Liver (tissue), 3 donors: ENCODE measurements around the gene UBE2D1.

Source experiments
- EGR1 ChIP-seq, 2 donors: IDR thresholded peaks; 2 replicates each; pipeline ENCODE4 v1.6.1; 2016 to 2018; ENCODE audit warnings: antibody characterized with exemption in 2 of 2, low read depth in 2 of 2
- GABPA ChIP-seq, 2 donors: IDR thresholded peaks in 1 of 2; conservative IDR thresholded peaks in 1 of 2; 2 replicates each; pipeline ENCODE4 v1.6.1; 2016; ENCODE audit warnings: antibody characterized with exemption in 2 of 2, mild to moderate bottlenecking in 1 of 2, moderate library complexity in 1 of 2
- NR2F2 ChIP-seq: IDR thresholded peaks from 2 replicates; pipeline ENCODE4 v1.6.1; 2016; ENCODE audit warnings: antibody characterized with exemption
- RAD21 ChIP-seq, 2 donors: IDR thresholded peaks; 2 replicates each; pipeline ENCODE4 v1.6.1; 2016; ENCODE audit warnings: antibody characterized with exemption in 2 of 2, mild to moderate bottlenecking in 2 of 2
- SP1 ChIP-seq: IDR thresholded peaks from 2 replicates; pipeline ENCODE4 v1.6.1; 2018; ENCODE audit warnings: antibody characterized with exemption, mild to moderate bottlenecking
- TAF1 ChIP-seq: conservative IDR thresholded peaks from 2 replicates; pipeline ENCODE4 v1.6.1; 2016; ENCODE audit warnings: antibody characterized with exemption, mild to moderate bottlenecking
- YY1 ChIP-seq: IDR thresholded peaks from 2 replicates; pipeline ENCODE4 v1.6.1; 2016; ENCODE audit warnings: antibody characterized with exemption, mild to moderate bottlenecking
- TF ChIP-seq, protein P1 (sequence below): fragments of 150-350 bp; IDR thresholded peaks from 2 replicates; pipeline ENCODE4 v1.5.1; 2017; ENCODE audit warnings: improper control_type of control experiment, low read depth, low read length; ENCODE audit not compliant: missing input control
- TF ChIP-seq, protein P2 (sequence below): IDR thresholded peaks from 2 replicates; pipeline ENCODE4 v1.6.1; 2016; ENCODE audit warnings: antibody characterized with exemption
- TF ChIP-seq, protein P3 (sequence below): IDR thresholded peaks from 2 replicates; pipeline ENCODE4 v1.6.1; 2016; ENCODE audit warnings: antibody characterized with exemption
- TF ChIP-seq, protein P4 (sequence below): IDR thresholded peaks from 2 replicates; pipeline ENCODE4 v1.6.1; 2016; ENCODE audit warnings: antibody characterized with exemption, mild to moderate bottlenecking
- donor health status: healthy.
- donor health status: healthy.

DNA sequence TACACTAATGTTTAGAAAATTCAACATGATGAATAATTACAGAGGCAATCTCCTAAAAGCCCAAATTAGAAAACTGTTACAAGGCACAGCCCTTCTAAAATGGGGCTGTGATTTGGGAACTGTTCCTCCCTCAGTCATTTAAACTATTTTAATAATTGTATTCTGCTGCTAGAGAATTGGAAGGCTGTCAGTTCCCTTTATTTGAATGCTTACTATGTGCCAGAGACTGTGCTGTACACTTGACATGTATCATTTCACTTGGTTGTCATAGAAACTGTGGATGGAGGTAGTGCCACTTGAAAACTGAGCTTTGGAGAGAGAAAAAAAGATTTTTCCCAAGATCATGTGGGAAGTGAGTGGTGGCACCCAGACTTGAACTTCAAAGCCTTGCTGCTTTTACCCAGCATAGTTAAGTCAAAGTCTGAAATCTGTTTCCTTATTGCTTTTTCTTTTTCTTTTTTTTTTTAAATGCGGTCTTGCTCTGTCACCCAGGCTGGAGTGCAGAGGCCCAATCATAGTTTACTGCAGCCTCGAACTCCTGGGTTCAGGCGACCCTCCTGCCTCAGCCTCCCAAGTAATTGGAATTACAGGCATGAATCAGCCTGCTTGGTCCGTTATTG is 23.6 kb downstream of the UBE2D1 start:
- TF ChIP-seq, protein P1, sequence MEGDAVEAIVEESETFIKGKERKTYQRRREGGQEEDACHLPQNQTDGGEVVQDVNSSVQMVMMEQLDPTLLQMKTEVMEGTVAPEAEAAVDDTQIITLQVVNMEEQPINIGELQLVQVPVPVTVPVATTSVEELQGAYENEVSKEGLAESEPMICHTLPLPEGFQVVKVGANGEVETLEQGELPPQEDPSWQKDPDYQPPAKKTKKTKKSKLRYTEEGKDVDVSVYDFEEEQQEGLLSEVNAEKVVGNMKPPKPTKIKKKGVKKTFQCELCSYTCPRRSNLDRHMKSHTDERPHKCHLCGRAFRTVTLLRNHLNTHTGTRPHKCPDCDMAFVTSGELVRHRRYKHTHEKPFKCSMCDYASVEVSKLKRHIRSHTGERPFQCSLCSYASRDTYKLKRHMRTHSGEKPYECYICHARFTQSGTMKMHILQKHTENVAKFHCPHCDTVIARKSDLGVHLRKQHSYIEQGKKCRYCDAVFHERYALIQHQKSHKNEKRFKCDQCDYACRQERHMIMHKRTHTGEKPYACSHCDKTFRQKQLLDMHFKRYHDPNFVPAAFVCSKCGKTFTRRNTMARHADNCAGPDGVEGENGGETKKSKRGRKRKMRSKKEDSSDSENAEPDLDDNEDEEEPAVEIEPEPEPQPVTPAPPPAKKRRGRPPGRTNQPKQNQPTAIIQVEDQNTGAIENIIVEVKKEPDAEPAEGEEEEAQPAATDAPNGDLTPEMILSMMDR: no peak
- TF ChIP-seq, protein P2, sequence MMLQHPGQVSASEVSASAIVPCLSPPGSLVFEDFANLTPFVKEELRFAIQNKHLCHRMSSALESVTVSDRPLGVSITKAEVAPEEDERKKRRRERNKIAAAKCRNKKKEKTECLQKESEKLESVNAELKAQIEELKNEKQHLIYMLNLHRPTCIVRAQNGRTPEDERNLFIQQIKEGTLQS: no peak
- no peak for TF ChIP-seq NR2F2
- TF ChIP-seq, protein P3, sequence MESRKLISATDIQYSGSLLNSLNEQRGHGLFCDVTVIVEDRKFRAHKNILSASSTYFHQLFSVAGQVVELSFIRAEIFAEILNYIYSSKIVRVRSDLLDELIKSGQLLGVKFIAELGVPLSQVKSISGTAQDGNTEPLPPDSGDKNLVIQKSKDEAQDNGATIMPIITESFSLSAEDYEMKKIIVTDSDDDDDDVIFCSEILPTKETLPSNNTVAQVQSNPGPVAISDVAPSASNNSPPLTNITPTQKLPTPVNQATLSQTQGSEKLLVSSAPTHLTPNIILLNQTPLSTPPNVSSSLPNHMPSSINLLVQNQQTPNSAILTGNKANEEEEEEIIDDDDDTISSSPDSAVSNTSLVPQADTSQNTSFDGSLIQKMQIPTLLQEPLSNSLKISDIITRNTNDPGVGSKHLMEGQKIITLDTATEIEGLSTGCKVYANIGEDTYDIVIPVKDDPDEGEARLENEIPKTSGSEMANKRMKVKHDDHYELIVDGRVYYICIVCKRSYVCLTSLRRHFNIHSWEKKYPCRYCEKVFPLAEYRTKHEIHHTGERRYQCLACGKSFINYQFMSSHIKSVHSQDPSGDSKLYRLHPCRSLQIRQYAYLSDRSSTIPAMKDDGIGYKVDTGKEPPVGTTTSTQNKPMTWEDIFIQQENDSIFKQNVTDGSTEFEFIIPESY: no peak
- TF ChIP-seq GABPA (IDR thresholded peaks at IDR 0.05 in 1 of 2, conservative IDR thresholded peaks at IDR 0.05 in 1 of 2): no peak
- TF ChIP-seq YY1: no peak
- TF ChIP-seq TAF1: no peak
- TF ChIP-seq EGR1 (IDR thresholded peaks at IDR 0.05; ENCODE audit: low read depth in 2 of 2): no peak
- TF ChIP-seq, protein P4, sequence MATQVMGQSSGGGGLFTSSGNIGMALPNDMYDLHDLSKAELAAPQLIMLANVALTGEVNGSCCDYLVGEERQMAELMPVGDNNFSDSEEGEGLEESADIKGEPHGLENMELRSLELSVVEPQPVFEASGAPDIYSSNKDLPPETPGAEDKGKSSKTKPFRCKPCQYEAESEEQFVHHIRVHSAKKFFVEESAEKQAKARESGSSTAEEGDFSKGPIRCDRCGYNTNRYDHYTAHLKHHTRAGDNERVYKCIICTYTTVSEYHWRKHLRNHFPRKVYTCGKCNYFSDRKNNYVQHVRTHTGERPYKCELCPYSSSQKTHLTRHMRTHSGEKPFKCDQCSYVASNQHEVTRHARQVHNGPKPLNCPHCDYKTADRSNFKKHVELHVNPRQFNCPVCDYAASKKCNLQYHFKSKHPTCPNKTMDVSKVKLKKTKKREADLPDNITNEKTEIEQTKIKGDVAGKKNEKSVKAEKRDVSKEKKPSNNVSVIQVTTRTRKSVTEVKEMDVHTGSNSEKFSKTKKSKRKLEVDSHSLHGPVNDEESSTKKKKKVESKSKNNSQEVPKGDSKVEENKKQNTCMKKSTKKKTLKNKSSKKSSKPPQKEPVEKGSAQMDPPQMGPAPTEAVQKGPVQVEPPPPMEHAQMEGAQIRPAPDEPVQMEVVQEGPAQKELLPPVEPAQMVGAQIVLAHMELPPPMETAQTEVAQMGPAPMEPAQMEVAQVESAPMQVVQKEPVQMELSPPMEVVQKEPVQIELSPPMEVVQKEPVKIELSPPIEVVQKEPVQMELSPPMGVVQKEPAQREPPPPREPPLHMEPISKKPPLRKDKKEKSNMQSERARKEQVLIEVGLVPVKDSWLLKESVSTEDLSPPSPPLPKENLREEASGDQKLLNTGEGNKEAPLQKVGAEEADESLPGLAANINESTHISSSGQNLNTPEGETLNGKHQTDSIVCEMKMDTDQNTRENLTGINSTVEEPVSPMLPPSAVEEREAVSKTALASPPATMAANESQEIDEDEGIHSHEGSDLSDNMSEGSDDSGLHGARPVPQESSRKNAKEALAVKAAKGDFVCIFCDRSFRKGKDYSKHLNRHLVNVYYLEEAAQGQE: no peak
- TF ChIP-seq RAD21 (IDR thresholded peaks at IDR 0.05): no peak
- no peak for TF ChIP-seq SP1
